Hematopoietic multipotent progenitor cell treated with erythropoietin and hydrocortisone succinate and interleukin-3 and kit ligand, for 8 days (in vitro differentiated cells): ENCODE measurements around the gene TCTA.

Experiments
- DNase-seq: peaks from one replicate; pipeline ENCODE4 v3.0.0-alpha.2; 2015

Gene TCTA

GRCh38 chr3:49410846-49411534 is 1.2 kb upstream of the TCTA start:
- peak; percentile 42 for DNase-seq

- DNase-seq: no peak
Measured at GRCh38 chr3:49411535-49411967, 672 bp upstream of the TCTA start.

- no peak for DNase-seq
Measured at GRCh38 chr3:49412632-49413337, 562 bp downstream of the TCTA start.

GRCh38 chr3:49413338-49413734 is 1.1 kb downstream of the TCTA start:
- DNase-seq: no peak

GRCh38 chr3:49414753-49415152 is 2.5 kb downstream of the TCTA start:
- DNase-seq: no peak

- no peak for DNase-seq
Measured at GRCh38 chr3:49415931-49416601, 3.8 kb downstream of the TCTA start.

- no peak for DNase-seq
Measured at GRCh38 chr3:49416867-49417266, 4.6 kb downstream of the TCTA start.

GRCh38 chr3:49417516-49418120 is 5.4 kb downstream of the TCTA start:
- no peak for DNase-seq

- no peak for DNase-seq
Measured at GRCh38 chr3:49421890-49422378, 9.7 kb downstream of the TCTA start.

- peak; percentile 71 for DNase-seq
Measured at GRCh38 chr3:49422379-49423248, 10.4 kb downstream of the TCTA start, which contains the start of gene AMT. Gene AMT (minus strand): TSS chr3:49422473. CDS start chr3:49422450, 23 bp downstream.

GRCh38 chr3:49424816-49425215 is 12.6 kb downstream of the TCTA start:
- DNase-seq: no peak

- no peak for DNase-seq
Measured at GRCh38 chr3:49427586-49427985, 15.4 kb downstream of the TCTA start.

GRCh38 chr3:49428752-49429080 is 16.5 kb downstream of the TCTA start:
- DNase-seq: peak; percentile 29

GRCh38 chr3:49434731-49435130 is 22.5 kb downstream of the TCTA start:
- DNase-seq: no peak

GRCh38 chr3:49445391-49445790 is 33.2 kb downstream of the TCTA start:
- no peak for DNase-seq

GRCh38 chr3:49453621-49454020 is 41.4 kb downstream of the TCTA start:
- DNase-seq: no peak

GRCh38 chr3:49454458-49454857 is 42.2 kb downstream of the TCTA start:
- DNase-seq: peak; percentile 62

- no peak for DNase-seq
Measured at GRCh38 chr3:49454898-49455681, 42.9 kb downstream of the TCTA start.

GRCh38 chr3:49456466-49456865 is 44.2 kb downstream of the TCTA start:
- no peak for DNase-seq

GRCh38 chr3:49460188-49460890 is 48.1 kb downstream of the TCTA start:
- no peak for DNase-seq

- DNase-seq: no peak
Measured at GRCh38 chr3:49460956-49461355, 48.7 kb downstream of the TCTA start.
